GM19328 (cell line): Measurements from ENCODE around the gene KCNIP1.

ENCODE experiments used
- ATAC-seq: cut with Tn5 transposase; IDR thresholded peaks from one replicate; pipeline ENCODE4 v1.9.1; 2021; ENCODE audit warnings: mild to moderate bottlenecking, moderate library complexity; ENCODE audit not compliant: unreplicated experiment

KCNIP1 gene

GRCh38 chr5:170590566-170590965, 86.7 kb downstream of the KCNIP1 start:
- no peak for ATAC-seq

- ATAC-seq, result no peak
Measured at GRCh38 chr5:170591054-170591453, 87.2 kb downstream of the KCNIP1 start.

- no peak for ATAC-seq
Measured at GRCh38 chr5:170596482-170597044, 92.7 kb downstream of the KCNIP1 start.

GRCh38 chr5:170597109-170597751, 93.4 kb downstream of the KCNIP1 start:
- ATAC-seq, result no peak

GRCh38 chr5:170597872-170598271, 94.1 kb downstream of the KCNIP1 start:
- no peak for ATAC-seq

GRCh38 chr5:170599756-170600155, 95.9 kb downstream of the KCNIP1 start:
- no peak for ATAC-seq

GRCh38 chr5:170601619-170602018, 97.8 kb downstream of the KCNIP1 start:
- ATAC-seq, result no peak

GRCh38 chr5:170603109-170603508, 99.3 kb downstream of the KCNIP1 start:
- no peak for ATAC-seq

GRCh38 chr5:170603578-170604565, 100.1 kb downstream of the KCNIP1 start:
- no peak for ATAC-seq

- no peak for ATAC-seq
Measured at GRCh38 chr5:170606941-170607340, 103.1 kb downstream of the KCNIP1 start.

- no peak for ATAC-seq
Measured at GRCh38 chr5:170611449-170612090, 107.8 kb downstream of the KCNIP1 start.

- no peak for ATAC-seq
Measured at GRCh38 chr5:170612256-170612678, 108.4 kb downstream of the KCNIP1 start.

- ATAC-seq, result no peak
Measured at GRCh38 chr5:170614065-170614490, 110.3 kb downstream of the KCNIP1 start.

- no peak for ATAC-seq
Measured at GRCh38 chr5:170614720-170615119, 110.9 kb downstream of the KCNIP1 start.

- ATAC-seq, result no peak
Measured at GRCh38 chr5:170617533-170618490, 114.0 kb downstream of the KCNIP1 start.

- ATAC-seq, result no peak
Measured at GRCh38 chr5:170619869-170620268, 116.0 kb downstream of the KCNIP1 start.

GRCh38 chr5:170622933-170623332, 119.1 kb downstream of the KCNIP1 start:
- no peak for ATAC-seq

GRCh38 chr5:170623576-170624181, 119.9 kb downstream of the KCNIP1 start:
- no peak for ATAC-seq
